ENCODE measurements around the gene KIAA1755. TPM values are rescaled to one million over a fixed set of nuclear protein-coding genes. Genes with fewer than 3 reads are reported as not detected.

Gene KIAA1755
- total RNA-seq, 3 donors from 2014 or later (not counting 1 experiment from before 2014, with no cell fraction given), result not detected

DNA sequence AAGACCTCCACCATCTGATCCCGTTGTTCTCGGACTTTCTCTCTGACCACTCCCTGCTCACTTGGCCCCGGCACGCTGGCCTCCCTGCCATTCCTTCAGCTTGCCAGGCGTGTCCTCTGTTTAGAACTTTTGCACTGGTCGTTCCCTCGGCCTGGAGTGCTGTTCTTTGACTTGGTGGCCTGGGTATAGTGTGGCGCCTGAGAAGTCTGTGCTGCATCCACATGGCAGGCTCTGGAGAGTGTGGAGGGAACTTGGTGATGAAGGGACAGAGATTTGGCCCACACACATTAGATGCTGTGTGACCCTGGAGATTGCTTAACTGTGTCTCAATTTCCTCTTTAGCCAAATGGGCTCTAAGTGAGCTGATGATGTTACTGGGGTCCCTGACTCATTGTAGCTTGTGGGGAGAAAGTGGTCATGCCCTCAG, 82.5 kb downstream of the KIAA1755 start:
- Histone ChIP-seq H3K4me3 (ENCODE audit: low read length) (no peak overlapping the region), H3K9me3 (ENCODE audit: control insufficient read depth, insufficient read depth, low read length) (no peaks in the 10 kb centered on the region), H3K27me3 (ENCODE audit: control insufficient read depth, insufficient read depth, low read length) (no peaks in the 10 kb centered on the region), H3K36me3 (ENCODE audit: control insufficient read depth, insufficient read depth, low read length) (no peaks in the 10 kb centered on the region), H3K27ac (ENCODE audit: low read length) (no peak overlapping the region), H3K4me1 (ENCODE audit: control insufficient read depth, insufficient read depth, low read length) (no peaks in the 10 kb centered on the region)
- peaks cover 9 to 26% of the 10 kb centered on the region in 2 donors for H3K27me3 Mint-ChIP-seq (ENCODE audit: low read depth in 2 of 2)
- ATAC-seq (no peak), DNase-seq (no peak)
- H3K9me3 Mint-ChIP-seq, result no peaks in the 10 kb centered on the region
- H3K4me1 Mint-ChIP-seq, result no peaks in the 10 kb centered on the region
- TF ChIP-seq, protein P1, sequence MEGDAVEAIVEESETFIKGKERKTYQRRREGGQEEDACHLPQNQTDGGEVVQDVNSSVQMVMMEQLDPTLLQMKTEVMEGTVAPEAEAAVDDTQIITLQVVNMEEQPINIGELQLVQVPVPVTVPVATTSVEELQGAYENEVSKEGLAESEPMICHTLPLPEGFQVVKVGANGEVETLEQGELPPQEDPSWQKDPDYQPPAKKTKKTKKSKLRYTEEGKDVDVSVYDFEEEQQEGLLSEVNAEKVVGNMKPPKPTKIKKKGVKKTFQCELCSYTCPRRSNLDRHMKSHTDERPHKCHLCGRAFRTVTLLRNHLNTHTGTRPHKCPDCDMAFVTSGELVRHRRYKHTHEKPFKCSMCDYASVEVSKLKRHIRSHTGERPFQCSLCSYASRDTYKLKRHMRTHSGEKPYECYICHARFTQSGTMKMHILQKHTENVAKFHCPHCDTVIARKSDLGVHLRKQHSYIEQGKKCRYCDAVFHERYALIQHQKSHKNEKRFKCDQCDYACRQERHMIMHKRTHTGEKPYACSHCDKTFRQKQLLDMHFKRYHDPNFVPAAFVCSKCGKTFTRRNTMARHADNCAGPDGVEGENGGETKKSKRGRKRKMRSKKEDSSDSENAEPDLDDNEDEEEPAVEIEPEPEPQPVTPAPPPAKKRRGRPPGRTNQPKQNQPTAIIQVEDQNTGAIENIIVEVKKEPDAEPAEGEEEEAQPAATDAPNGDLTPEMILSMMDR (IDR thresholded peaks at IDR 0.05), result no peak
- H3K27ac Mint-ChIP-seq, result no peak overlapping the region
- H3K4me3 Mint-ChIP-seq, result no peak overlapping the region
- 88% methylated on average over 8 of the region's 8 CpGs for WGBS (ENCODE audit: insufficient coverage)
- intact Hi-C loops (cut with micrococcal nuclease), result no loop called here
- H3K36me3 Mint-ChIP-seq, result no peaks in the 10 kb centered on the region

DNA sequence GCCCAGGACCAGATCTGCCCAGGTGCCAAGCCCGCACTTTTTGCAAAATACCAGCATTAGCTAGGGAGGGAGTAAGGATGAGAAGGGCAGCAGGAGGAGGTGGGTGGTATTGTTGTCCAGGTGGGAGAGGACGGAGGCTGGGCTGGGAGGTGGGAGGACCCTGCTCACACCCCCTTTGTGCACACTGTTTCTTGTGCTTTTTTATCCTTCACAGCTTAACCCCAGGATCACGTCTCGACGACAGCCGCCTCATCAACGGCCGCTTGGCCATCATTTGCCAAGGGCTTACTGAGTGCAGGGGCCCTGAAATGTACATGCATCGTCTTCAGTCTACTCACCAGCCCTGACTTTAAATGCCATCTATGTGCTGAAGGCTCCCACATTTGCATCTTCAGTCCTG, 83.3 kb downstream of the KIAA1755 start:
- Histone ChIP-seq H3K27me3 (ENCODE audit: control insufficient read depth, insufficient read depth, low read length) (no peaks in the 10 kb centered on the region), H3K27ac (ENCODE audit: low read length) (no peak overlapping the region), H3K36me3 (ENCODE audit: control insufficient read depth, insufficient read depth, low read length) (no peaks in the 10 kb centered on the region), H3K9me3 (ENCODE audit: control insufficient read depth, insufficient read depth, low read length) (no peaks in the 10 kb centered on the region), H3K4me1 (ENCODE audit: control insufficient read depth, insufficient read depth, low read length) (no peaks in the 10 kb centered on the region), H3K4me3 (ENCODE audit: low read length) (no peak overlapping the region)
- Mint-ChIP-seq H3K4me1 (no peaks in the 10 kb centered on the region), H3K9me3 (no peaks in the 10 kb centered on the region), H3K4me3 (no peak overlapping the region), H3K27ac (no peak overlapping the region), H3K27me3 (ENCODE audit: low read depth in 2 of 2) (peaks cover 9 to 24% of the 10 kb centered on the region in 2 donors), H3K36me3 (no peaks in the 10 kb centered on the region)
- ATAC-seq, result no peak
- no peak for DNase-seq
- intact Hi-C loops (cut with micrococcal nuclease), result no loop called here
- WGBS (ENCODE audit: insufficient coverage), result 82% methylated on average over 9 of the region's 9 CpGs
- TF ChIP-seq, protein P1 (IDR thresholded peaks at IDR 0.05), result no peak

DNA sequence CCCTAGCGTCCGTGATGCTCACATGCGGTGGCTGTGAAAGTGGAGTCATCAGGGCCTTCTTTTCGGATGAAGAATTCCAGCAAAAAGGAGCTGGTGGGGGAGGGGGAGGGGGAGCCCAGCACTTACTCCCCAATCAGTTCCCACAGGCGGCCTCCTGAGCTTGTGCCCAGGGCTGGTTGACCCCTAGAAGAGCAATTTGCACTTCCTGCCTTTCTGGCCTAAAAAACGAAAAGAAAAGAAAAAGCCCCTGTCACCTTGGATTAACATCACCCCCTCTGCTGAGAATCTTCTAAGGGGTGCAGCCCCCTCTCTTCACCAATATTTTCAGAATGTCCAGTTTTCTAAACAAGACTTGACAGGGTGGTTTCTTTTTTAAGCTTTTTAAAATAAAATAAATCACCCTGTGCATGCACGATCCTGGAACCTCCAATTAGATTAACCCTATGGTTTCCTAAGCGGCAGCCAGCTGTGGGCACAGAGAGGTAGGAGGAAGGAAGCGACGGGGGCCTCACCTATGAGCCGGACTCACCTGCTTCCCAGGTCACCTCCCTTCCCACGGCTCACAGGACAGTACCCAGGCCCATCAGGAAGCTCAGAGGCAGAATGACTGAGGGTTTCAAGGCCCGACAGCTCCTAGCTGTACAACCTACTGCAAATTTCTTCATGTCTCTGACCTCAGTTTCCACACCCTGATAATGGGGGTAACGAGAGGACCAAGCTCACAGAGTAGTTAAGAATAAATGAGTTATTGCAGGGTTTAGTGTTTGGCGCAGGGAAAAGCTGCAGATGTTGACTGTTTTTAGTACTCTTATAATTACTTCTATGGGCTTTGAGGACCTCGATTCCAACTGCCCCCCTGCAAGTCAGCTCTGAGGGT, 85.0 kb downstream of the KIAA1755 start:
- DNase-seq, result no peak
- H3K36me3 ChIP-seq (ENCODE audit: control insufficient read depth, insufficient read depth, low read length), result no peaks in the 10 kb centered on the region
- H3K27ac ChIP-seq (ENCODE audit: low read length), result no peak overlapping the region
- Mint-ChIP-seq H3K36me3 (no peaks in the 10 kb centered on the region), H3K4me1 (no peaks in the 10 kb centered on the region), H3K27ac (no peak overlapping the region), H3K27me3 (ENCODE audit: low read depth in 2 of 2) (peaks cover 11 to 24% of the 10 kb centered on the region in 2 donors), H3K9me3 (no peaks in the 10 kb centered on the region), H3K4me3 (no peak overlapping the region)
- no peak overlapping the region for H3K4me3 ChIP-seq (ENCODE audit: low read length)
- H3K27me3 ChIP-seq (ENCODE audit: control insufficient read depth, insufficient read depth, low read length), result no peaks in the 10 kb centered on the region
- WGBS (ENCODE audit: insufficient coverage), result 69% methylated on average over 15 of the region's 16 CpGs
- H3K4me1 ChIP-seq (ENCODE audit: control insufficient read depth, insufficient read depth, low read length), result no peaks in the 10 kb centered on the region
- ATAC-seq, result no peak
- intact Hi-C loops (cut with micrococcal nuclease), result no loop called here
- H3K9me3 ChIP-seq (ENCODE audit: control insufficient read depth, insufficient read depth, low read length), result no peaks in the 10 kb centered on the region
- TF ChIP-seq, protein P1 (IDR thresholded peaks at IDR 0.05), result no peak
